ENCODE results near the gene TBC1D10A.

The TBC1D10A gene

GRCh38 chr22:30246814-30247376, 79.8 kb downstream of the TBC1D10A start:
- no peak; the same call in 2 of the 3 replicates for ATAC-seq
- TF ChIP-seq SNAI2 (CRISPR knock-in tag; IDR thresholded peaks at IDR 0.05): no peak
- no peak for TF ChIP-seq TSHZ2 (CRISPR knock-in tag; IDR thresholded peaks at IDR 0.05)
- no peak for TF ChIP-seq BACH2 (CRISPR knock-in tag; IDR thresholded peaks at IDR 0.05; ENCODE audit: borderline replicate concordance)
- no peak for TF ChIP-seq OSR1 (CRISPR knock-in tag; IDR thresholded peaks at IDR 0.05)
- TF ChIP-seq, protein P1, sequence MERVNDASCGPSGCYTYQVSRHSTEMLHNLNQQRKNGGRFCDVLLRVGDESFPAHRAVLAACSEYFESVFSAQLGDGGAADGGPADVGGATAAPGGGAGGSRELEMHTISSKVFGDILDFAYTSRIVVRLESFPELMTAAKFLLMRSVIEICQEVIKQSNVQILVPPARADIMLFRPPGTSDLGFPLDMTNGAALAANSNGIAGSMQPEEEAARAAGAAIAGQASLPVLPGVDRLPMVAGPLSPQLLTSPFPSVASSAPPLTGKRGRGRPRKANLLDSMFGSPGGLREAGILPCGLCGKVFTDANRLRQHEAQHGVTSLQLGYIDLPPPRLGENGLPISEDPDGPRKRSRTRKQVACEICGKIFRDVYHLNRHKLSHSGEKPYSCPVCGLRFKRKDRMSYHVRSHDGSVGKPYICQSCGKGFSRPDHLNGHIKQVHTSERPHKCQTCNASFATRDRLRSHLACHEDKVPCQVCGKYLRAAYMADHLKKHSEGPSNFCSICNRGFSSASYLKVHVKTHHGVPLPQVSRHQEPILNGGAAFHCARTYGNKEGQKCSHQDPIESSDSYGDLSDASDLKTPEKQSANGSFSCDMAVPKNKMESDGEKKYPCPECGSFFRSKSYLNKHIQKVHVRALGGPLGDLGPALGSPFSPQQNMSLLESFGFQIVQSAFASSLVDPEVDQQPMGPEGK (CRISPR knock-in tag; IDR thresholded peaks at IDR 0.05; ENCODE audit: borderline replicate concordance): no peak
- no peak for TF ChIP-seq PPARA (CRISPR knock-in tag; IDR thresholded peaks at IDR 0.05; ENCODE audit: borderline replicate concordance)
- no peak for TF ChIP-seq CSDC2 (CRISPR knock-in tag; IDR thresholded peaks at IDR 0.05)
- no peak for TF ChIP-seq ZFP3 (CRISPR knock-in tag; IDR thresholded peaks at IDR 0.05)
- TF ChIP-seq TCF4 (CRISPR knock-in tag; IDR thresholded peaks at IDR 0.05; ENCODE audit: borderline replicate concordance): no peak
- no peak for TF ChIP-seq ZC3H10 (CRISPR knock-in tag; IDR thresholded peaks at IDR 0.05)
- no peak for TF ChIP-seq ARNTL (CRISPR knock-in tag; IDR thresholded peaks at IDR 0.05; ENCODE audit: borderline replicate concordance, low read depth)

DNA sequence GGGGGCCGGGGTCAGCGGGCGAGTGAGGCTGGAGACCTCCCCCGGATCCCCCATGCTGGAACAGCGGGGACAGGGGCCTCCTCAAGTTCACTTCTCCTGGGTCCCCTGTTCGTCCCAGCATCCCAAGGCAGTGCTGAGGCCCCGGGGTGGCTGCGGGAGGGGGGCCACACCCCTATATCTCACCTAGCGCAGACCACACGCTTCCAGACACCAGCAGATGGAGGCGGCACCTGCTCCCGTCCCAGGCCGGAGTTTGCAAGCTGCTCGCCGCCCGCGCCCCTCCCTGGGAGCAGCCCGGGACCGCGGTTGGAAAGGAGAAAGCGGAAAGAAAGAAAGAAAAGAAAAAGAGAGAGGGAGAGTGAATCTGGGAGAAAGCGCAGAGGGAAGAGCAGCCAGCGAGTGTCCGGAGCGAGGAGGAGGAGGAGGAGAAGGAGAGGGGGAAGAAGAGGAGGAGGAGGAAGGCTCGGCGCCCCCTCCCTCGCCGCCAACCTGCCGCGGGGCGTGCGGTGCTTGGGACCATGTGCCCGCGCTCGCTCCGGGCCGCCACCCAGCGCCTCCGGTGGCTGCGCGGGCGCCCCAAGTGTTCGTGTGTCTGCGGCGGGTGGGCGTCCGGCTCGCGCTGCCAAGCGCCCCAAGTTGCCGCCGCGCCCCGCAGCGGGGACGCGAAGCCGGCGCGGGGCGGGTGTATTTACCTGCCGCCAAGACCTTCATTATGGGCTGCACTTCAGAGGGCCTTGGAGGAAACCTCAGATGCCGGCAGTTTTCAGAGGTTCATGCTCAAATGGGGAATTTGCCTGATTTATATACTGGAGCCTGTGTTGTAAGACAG, 80.5 kb downstream of the TBC1D10A start, which contains the start of gene LIF:
Gene LIF (minus strand): TSS at position 775 of the 829 bp plus-strand sequence. CDS start 64 bp downstream, at position 711.
- ATAC-seq: peak; percentile 60
- TF ChIP-seq ZFP30 (CRISPR knock-in tag; IDR thresholded peaks at IDR 0.05): no peak
- TF ChIP-seq, protein P2, sequence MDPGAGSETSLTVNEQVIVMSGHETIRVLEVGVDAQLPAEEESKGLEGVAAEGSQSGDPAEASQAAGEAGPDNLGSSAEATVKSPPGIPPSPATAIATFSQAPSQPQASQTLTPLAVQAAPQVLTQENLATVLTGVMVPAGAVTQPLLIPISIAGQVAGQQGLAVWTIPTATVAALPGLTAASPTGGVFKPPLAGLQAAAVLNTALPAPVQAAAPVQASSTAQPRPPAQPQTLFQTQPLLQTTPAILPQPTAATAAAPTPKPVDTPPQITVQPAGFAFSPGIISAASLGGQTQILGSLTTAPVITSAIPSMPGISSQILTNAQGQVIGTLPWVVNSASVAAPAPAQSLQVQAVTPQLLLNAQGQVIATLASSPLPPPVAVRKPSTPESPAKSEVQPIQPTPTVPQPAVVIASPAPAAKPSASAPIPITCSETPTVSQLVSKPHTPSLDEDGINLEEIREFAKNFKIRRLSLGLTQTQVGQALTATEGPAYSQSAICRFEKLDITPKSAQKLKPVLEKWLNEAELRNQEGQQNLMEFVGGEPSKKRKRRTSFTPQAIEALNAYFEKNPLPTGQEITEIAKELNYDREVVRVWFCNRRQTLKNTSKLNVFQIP (CRISPR knock-in tag; IDR thresholded peaks at IDR 0.05; ENCODE audit: borderline replicate concordance, low read depth): no peak
- TF ChIP-seq CSDC2 (CRISPR knock-in tag; IDR thresholded peaks at IDR 0.05): 0 out of 2 replicates have a peak, but pooled peaks have one; percentile 42

DNA sequence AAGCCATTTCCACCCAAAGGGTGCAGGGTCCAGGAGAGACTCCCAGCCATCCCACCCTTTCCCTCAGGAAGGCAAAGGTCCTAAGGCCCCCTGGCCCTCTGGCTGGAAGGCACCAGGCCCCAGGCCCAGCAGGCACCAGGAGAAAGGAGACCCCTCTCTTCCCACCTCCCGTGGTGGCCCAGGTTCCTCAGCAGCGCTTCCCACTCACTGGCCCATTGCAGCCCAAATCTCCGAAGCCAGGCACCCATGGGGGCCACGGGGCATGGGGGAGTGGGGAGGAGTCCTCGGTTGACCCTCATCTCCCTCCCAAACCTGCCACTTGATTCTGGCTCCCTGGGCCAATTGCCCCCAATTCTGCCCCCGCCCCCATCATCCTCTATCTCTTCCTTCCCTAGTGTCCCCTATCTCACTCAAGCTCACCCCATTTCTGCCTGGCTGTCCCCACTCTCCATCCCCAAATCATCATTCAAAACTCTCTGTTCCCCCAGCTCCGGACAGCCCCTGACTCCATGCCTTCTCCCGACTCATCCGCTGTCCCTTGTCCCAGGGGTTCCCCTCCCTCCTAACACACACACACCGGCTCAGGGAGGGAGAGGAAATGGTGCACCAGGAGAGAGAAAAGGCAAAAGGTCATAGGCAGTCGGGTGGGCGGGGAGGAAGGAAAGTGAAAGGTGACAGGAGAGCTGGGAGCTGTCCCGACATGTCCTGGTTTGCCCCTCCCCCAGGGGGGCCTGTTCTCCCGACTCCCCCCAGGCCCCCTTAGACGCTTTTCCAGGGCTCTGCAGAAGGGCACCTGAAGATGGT, 81.4 kb downstream of the TBC1D10A start:
- no peak for TF ChIP-seq TOX (CRISPR knock-in tag; IDR thresholded peaks at IDR 0.05; ENCODE audit: borderline replicate concordance)
- TF ChIP-seq, protein P1 (CRISPR knock-in tag; IDR thresholded peaks at IDR 0.05; ENCODE audit: borderline replicate concordance): 0 out of 2 replicates have a peak, but pooled peaks have one; percentile 28
- ATAC-seq: no peak

DNA sequence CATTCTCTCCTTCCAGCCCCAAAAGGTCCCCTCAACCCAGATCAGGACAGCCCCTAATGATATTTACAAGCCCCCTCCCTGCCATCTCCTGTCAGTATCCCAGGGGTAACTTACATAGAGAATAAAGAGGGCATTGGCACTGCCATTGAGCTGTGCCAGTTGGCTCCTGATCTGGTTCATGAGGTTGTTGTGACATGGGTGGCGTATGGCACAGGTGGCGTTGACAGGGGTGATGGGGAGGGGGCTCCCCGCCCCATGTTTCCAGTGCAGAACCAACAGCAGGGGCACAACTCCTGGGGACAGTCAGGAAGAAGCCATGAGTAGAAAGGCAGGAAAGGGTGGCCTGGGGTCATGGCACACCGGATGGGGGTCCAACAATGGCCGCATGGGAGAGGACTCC, 82.1 kb downstream of the TBC1D10A start:
- no peak for TF ChIP-seq ZC3H10 (CRISPR knock-in tag; IDR thresholded peaks at IDR 0.05)
- no peak for TF ChIP-seq GLIS3 (CRISPR knock-in tag; IDR thresholded peaks at IDR 0.05)
- TF ChIP-seq ARNTL (CRISPR knock-in tag; IDR thresholded peaks at IDR 0.05; ENCODE audit: borderline replicate concordance, low read depth): no peak
- TF ChIP-seq ZNF8 (CRISPR knock-in tag; IDR thresholded peaks at IDR 0.05): no peak
- no peak for ATAC-seq
